Measurements from ENCODE around the gene ASRGL1. TPM values are rescaled to one million over a fixed set of nuclear protein-coding genes. Genes with fewer than 3 reads are reported as not detected.

ASRGL1 gene
- total and polyA plus RNA-seq, 2 of the 13 experiments (the other 11 are each of a cell fraction or from before 2014, with no cell fraction given), result 50.8 to 97.5 TPM

DNA sequence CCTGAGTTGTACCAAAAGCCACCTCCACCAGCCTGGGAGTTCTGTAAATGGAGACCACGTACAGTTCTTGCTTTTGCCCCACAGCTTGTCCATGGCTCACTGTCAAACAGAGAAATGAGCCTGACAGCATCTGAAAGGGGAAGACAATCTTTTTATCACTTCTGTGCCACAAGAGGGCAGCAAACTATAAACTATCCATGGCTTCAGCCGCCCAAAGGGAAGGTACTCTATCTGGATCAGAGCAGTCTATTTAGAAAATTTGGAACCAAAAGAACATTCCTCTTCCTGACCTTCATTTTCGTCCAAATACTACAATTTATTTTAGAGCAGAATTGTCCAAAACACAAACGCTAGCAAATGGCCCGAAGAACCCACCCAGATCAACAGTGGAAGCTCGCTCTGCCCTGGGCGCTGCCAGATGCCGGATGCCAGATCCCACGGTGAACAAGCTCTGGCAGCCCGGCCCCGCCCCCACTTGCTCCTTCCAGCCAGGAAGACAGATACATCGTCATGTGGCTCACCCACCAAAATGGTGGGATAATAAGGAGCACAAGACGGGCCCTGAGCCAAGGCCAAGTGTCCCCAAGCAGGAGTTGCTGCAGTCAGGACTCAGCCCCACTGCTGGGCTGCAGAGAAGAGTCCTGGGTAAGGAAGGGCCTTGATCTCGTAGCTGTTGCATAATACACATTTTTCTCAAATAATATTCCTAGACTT, 57.7 kb downstream of the ASRGL1 start (continued):
- TF ChIP-seq, protein P1, sequence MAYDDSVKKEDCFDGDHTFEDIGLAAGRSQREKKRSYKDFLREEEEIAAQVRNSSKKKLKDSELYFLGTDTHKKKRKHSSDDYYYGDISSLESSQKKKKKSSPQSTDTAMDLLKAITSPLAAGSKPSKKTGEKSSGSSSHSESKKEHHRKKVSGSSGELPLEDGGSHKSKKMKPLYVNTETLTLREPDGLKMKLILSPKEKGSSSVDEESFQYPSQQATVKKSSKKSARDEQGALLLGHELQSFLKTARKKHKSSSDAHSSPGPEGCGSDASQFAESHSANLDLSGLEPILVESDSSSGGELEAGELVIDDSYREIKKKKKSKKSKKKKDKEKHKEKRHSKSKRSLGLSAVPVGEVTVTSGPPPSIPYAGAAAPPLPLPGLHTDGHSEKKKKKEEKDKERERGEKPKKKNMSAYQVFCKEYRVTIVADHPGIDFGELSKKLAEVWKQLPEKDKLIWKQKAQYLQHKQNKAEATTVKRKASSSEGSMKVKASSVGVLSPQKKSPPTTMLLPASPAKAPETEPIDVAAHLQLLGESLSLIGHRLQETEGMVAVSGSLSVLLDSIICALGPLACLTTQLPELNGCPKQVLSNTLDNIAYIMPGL (CRISPR knock-in tag; IDR thresholded peaks at IDR 0.05; ENCODE audit: borderline replicate concordance in 1 of 2, low read depth in 1 of 2), result peak in 1 of 2 experiments; percentile 51; a peak in 1 of 4 replicates
- TF ChIP-seq RFX1 (IDR thresholded peaks at IDR 0.05), result no peak
- TF ChIP-seq, protein P2, sequence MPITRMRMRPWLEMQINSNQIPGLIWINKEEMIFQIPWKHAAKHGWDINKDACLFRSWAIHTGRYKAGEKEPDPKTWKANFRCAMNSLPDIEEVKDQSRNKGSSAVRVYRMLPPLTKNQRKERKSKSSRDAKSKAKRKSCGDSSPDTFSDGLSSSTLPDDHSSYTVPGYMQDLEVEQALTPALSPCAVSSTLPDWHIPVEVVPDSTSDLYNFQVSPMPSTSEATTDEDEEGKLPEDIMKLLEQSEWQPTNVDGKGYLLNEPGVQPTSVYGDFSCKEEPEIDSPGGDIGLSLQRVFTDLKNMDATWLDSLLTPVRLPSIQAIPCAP (CRISPR knock-in tag; IDR thresholded peaks at IDR 0.05; ENCODE audit: low read depth), result no peak
- TF ChIP-seq STAG1 (CRISPR knock-in tag; IDR thresholded peaks at IDR 0.05), result peak; percentile 94
- TF ChIP-seq SMC3 (IDR thresholded peaks at IDR 0.05; ENCODE audit: low read length), result peak; percentile 84
- TF ChIP-seq, protein P3, sequence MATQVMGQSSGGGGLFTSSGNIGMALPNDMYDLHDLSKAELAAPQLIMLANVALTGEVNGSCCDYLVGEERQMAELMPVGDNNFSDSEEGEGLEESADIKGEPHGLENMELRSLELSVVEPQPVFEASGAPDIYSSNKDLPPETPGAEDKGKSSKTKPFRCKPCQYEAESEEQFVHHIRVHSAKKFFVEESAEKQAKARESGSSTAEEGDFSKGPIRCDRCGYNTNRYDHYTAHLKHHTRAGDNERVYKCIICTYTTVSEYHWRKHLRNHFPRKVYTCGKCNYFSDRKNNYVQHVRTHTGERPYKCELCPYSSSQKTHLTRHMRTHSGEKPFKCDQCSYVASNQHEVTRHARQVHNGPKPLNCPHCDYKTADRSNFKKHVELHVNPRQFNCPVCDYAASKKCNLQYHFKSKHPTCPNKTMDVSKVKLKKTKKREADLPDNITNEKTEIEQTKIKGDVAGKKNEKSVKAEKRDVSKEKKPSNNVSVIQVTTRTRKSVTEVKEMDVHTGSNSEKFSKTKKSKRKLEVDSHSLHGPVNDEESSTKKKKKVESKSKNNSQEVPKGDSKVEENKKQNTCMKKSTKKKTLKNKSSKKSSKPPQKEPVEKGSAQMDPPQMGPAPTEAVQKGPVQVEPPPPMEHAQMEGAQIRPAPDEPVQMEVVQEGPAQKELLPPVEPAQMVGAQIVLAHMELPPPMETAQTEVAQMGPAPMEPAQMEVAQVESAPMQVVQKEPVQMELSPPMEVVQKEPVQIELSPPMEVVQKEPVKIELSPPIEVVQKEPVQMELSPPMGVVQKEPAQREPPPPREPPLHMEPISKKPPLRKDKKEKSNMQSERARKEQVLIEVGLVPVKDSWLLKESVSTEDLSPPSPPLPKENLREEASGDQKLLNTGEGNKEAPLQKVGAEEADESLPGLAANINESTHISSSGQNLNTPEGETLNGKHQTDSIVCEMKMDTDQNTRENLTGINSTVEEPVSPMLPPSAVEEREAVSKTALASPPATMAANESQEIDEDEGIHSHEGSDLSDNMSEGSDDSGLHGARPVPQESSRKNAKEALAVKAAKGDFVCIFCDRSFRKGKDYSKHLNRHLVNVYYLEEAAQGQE (IDR thresholded peaks at IDR 0.05; ENCODE audit: borderline replicate concordance in 1 of 2, low read depth in 1 of 2, low read length in 2 of 2), result no peak
- TF ChIP-seq RAD21 (CRISPR knock-in tag; IDR thresholded peaks at IDR 0.05), result peak; percentile 66
- TF ChIP-seq, protein P4, sequence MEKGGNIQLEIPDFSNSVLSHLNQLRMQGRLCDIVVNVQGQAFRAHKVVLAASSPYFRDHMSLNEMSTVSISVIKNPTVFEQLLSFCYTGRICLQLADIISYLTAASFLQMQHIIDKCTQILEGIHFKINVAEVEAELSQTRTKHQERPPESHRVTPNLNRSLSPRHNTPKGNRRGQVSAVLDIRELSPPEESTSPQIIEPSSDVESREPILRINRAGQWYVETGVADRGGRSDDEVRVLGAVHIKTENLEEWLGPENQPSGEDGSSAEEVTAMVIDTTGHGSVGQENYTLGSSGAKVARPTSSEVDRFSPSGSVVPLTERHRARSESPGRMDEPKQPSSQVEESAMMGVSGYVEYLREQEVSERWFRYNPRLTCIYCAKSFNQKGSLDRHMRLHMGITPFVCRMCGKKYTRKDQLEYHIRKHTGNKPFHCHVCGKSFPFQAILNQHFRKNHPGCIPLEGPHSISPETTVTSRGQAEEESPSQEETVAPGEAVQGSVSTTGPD (CRISPR knock-in tag; IDR thresholded peaks at IDR 0.05), result no peak
- 0 out of 2 replicates have a peak, but pooled peaks have one; percentile 17 for TF ChIP-seq KDM2A (CRISPR knock-in tag; IDR thresholded peaks at IDR 0.05; ENCODE audit: borderline replicate concordance, low read depth)
- TF ChIP-seq NFATC3 (CRISPR knock-in tag; IDR thresholded peaks at IDR 0.05), result 0 out of 2 replicates have a peak, but pooled peaks have one; percentile 68
- 0 out of 2 replicates have a peak, but pooled peaks have one; percentile 24 for TF ChIP-seq ZNF619 (CRISPR knock-in tag; IDR thresholded peaks at IDR 0.05)
- TF ChIP-seq ERF (CRISPR knock-in tag; IDR thresholded peaks at IDR 0.05), result no peak
- TF ChIP-seq, protein P5, sequence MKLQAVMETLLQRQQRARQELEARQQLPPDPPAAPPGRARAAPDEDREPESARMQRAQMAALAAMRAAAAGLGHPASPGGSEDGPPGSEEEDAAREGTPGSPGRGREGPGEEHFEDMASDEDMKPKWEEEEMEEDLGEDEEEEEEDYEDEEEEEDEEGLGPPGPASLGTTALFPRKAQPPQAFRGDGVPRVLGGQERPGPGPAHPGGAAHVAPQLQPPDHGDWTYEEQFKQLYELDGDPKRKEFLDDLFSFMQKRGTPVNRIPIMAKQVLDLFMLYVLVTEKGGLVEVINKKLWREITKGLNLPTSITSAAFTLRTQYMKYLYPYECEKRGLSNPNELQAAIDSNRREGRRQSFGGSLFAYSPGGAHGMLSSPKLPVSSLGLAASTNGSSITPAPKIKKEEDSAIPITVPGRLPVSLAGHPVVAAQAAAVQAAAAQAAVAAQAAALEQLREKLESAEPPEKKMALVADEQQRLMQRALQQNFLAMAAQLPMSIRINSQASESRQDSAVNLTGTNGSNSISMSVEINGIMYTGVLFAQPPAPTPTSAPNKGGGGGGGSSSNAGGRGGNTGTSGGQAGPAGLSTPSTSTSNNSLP (IDR thresholded peaks at IDR 0.05; ENCODE audit: low read depth, low read length), result 0 out of 2 replicates have a peak, but pooled peaks have one; percentile 30

All from HepG2 (cell line).